H1 (cell line): ENCODE results near the gene LZTFL1. TPM values are rescaled to one million over a fixed set of nuclear protein-coding genes. Genes with fewer than 3 reads are reported as not detected.

Experiments used
- CTCF ChIA-PET: fragments of 300-600 bp; sonication (Branson Sonifier 250); formaldehyde crosslinking; loops from one replicate; lab custom pipeline; 2021; ENCODE audit not compliant: partially characterized antibody; lab: Charles Lee
- POLR2A ChIA-PET: fragments of 300-600 bp; sonication (Branson Sonifier 250); formaldehyde crosslinking; loops from one replicate; lab custom pipeline; 2021; ENCODE audit warnings: inconsistent platforms; ENCODE audit not compliant: partially characterized antibody; lab: Charles Lee
- DNase-seq, 2 experiments: peaks; one replicate each; pipeline versions ENCODE4 v3.0.0 to v3.0.0-alpha.2; 2010 to 2022; ENCODE audit warnings: low spot score in 2 of 2, low read depth in 1 of 2, mixed read lengths in 1 of 2
- FAIRE-seq: peaks from 2 replicates; lab custom pipeline; 2011; peaks lifted over from hg19 to GRCh38; lab: Jason Lieb, UNC
- H2AFZ ChIP-seq: 2 replicates; pipeline ENCODE4 v1.8.1; 2012; ENCODE audit warnings: low read length, inconsistent platforms
- H2AK5ac ChIP-seq: 2 replicates; pipeline ENCODE4 v1.6.1; 2013; ENCODE audit warnings: low read depth, low read length
- H2BK120ac ChIP-seq: replicated peaks from 2 replicates; pipeline ENCODE3; 2013; ENCODE audit warnings: low read depth, low read length, inconsistent platforms
- H2BK12ac ChIP-seq: 2 replicates; pipeline ENCODE4 v1.6.1; 2013; ENCODE audit warnings: low read depth, low read length
- H2BK15ac ChIP-seq: 2 replicates; pipeline ENCODE4 v1.6.1; 2013; ENCODE audit warnings: low read length
- H2BK20ac ChIP-seq: 2 replicates; pipeline ENCODE4 v1.6.1; 2013; ENCODE audit warnings: low read length
- H2BK5ac ChIP-seq: 2 replicates; pipeline ENCODE4 v1.6.1; 2013; ENCODE audit warnings: low read depth, low read length
- H3K14ac ChIP-seq: 2 replicates; pipeline ENCODE4 v1.6.1; 2013; ENCODE audit warnings: inconsistent platforms; ENCODE audit not compliant: insufficient read length
- H3K18ac ChIP-seq: 2 replicates; pipeline ENCODE4 v1.6.1; 2013; ENCODE audit warnings: low read length; ENCODE audit errors: extremely low read depth
- H3K23ac ChIP-seq: 2 replicates; pipeline ENCODE4 v1.6.1; 2013; ENCODE audit warnings: inconsistent platforms; ENCODE audit not compliant: insufficient read length
- H3K23me2 ChIP-seq: 2 replicates; pipeline ENCODE4 v1.6.1; 2013; ENCODE audit warnings: low read depth, low read length
- H3K27ac ChIP-seq: 2 replicates; pipeline ENCODE4 v1.6.1; 2011; ENCODE audit warnings: low read depth, low read length, inconsistent platforms
- H3K27me3 ChIP-seq, 4 experiments: replicated peaks in 1 of 4; 1 replicate in 1 of 4; 2 replicates in 3 of 4; pipeline versions ENCODE4 v1.6.1 to v1.8.1; 2011 to 2013; ENCODE audit warnings: low read length in 3 of 4, mild to moderate bottlenecking in 3 of 4, inconsistent platforms in 2 of 4, mixed read lengths in 2 of 4, moderate library complexity in 1 of 4; ENCODE audit not compliant: control insufficient read depth in 3 of 4, insufficient read depth in 3 of 4; ENCODE audit errors: extremely low read depth in 1 of 4
- H3K36me3 ChIP-seq, 4 experiments: 2 replicates each; pipeline versions ENCODE4 v1.6.1 to v1.8.1; 2011 to 2013; ENCODE audit warnings: mild to moderate bottlenecking in 4 of 4, low read length in 3 of 4, moderate library complexity in 2 of 4, control low read depth in 1 of 4, inconsistent platforms in 1 of 4; ENCODE audit not compliant: insufficient read depth in 4 of 4, control insufficient read depth in 2 of 4
- H3K4ac ChIP-seq: replicated peaks from 2 replicates; pipeline ENCODE3; 2013; ENCODE audit warnings: low read length, low read depth, mixed read lengths, inconsistent platforms; ENCODE audit not compliant: insufficient read length
- H3K4me1 ChIP-seq, 4 experiments: replicated peaks in 1 of 4; 1 replicate in 1 of 4; 2 replicates in 3 of 4; pipeline versions ENCODE4 v1.6.1 to v1.8.1; 2011 to 2013; ENCODE audit warnings: low read length in 3 of 4, inconsistent platforms in 2 of 4, mixed read lengths in 1 of 4; ENCODE audit not compliant: insufficient read depth in 4 of 4, control insufficient read depth in 3 of 4
- H3K4me2 ChIP-seq, 2 experiments: 2 replicates each; pipeline versions ENCODE4 v1.6.1 to v1.8.1; 2011 to 2013; ENCODE audit warnings: low read depth in 2 of 2, low read length in 2 of 2, control low read depth in 1 of 2, inconsistent platforms in 1 of 2, mild to moderate bottlenecking in 1 of 2; ENCODE audit not compliant: insufficient read depth in 1 of 2
- H3K4me3 ChIP-seq, 4 experiments: fragments of 200-600, 300-600 bp in 1 of 4; sonication (generic), shearing (Covaris generic), sonication (Bioruptor Twin) in 1 of 4; 2 replicates each; pipeline versions ENCODE4 v1.5.1 to v1.8.1; 2011 to 2016; ENCODE audit warnings: low read length in 4 of 4, low read depth in 3 of 4, control low read depth in 2 of 4, inconsistent platforms in 2 of 4, mild to moderate bottlenecking in 2 of 4, mixed read lengths in 1 of 4, moderate library complexity in 1 of 4; ENCODE audit not compliant: insufficient read depth in 2 of 4; ENCODE audit errors: extremely low read depth in 1 of 4
- H3K56ac ChIP-seq: replicated peaks from 2 replicates; pipeline ENCODE3; 2013; ENCODE audit warnings: low read depth, mild to moderate bottlenecking, mixed read lengths, low read length, inconsistent platforms; ENCODE audit not compliant: insufficient read length
- H3K79me1 ChIP-seq: 2 replicates; pipeline ENCODE4 v1.6.1; 2013; ENCODE audit warnings: low read depth, low read length, control low read depth
- H3K79me2 ChIP-seq, 2 experiments: 2 replicates each; pipeline versions ENCODE4 v1.6.1 to v1.8.1; 2012 to 2013; ENCODE audit warnings: low read length in 2 of 2, mild to moderate bottlenecking in 2 of 2, inconsistent platforms in 1 of 2; ENCODE audit not compliant: insufficient read depth in 2 of 2, control insufficient read depth in 1 of 2
- H3K9ac ChIP-seq, 4 experiments: replicated peaks in 1 of 4; 1 replicate in 1 of 4; 2 replicates in 3 of 4; pipeline versions ENCODE4 v1.6.1 to v1.8.1; 2011 to 2013; ENCODE audit warnings: low read depth in 3 of 4, low read length in 3 of 4, control low read depth in 2 of 4, mild to moderate bottlenecking in 2 of 4, moderate library complexity in 2 of 4, inconsistent platforms in 1 of 4; ENCODE audit errors: extremely low read depth in 1 of 4
- H3K9me3 ChIP-seq, 2 experiments: 2 replicates each; pipeline versions ENCODE4 v1.6.1 to v1.8.1; 2012 to 2013; ENCODE audit warnings: mild to moderate bottlenecking in 2 of 2, moderate library complexity in 2 of 2, control low read depth in 1 of 2, inconsistent platforms in 1 of 2, low read depth in 1 of 2, low read length in 1 of 2, mixed read lengths in 1 of 2; ENCODE audit not compliant: insufficient read depth in 2 of 2
- H4K20me1 ChIP-seq, 2 experiments: replicated peaks in 1 of 2; 2 replicates each; pipeline versions ENCODE3 to v1.8.1; 2011 to 2013; ENCODE audit warnings: inconsistent platforms in 2 of 2, low read length in 2 of 2, mild to moderate bottlenecking in 1 of 2; ENCODE audit not compliant: insufficient read depth in 2 of 2, control insufficient read depth in 1 of 2
- H4K5ac ChIP-seq: 2 replicates; pipeline ENCODE4 v1.6.1; 2013; ENCODE audit warnings: low read length, low read depth, mixed read lengths, inconsistent platforms; ENCODE audit not compliant: insufficient read length
- H4K8ac ChIP-seq: 2 replicates; pipeline ENCODE4 v1.8.0; 2013; ENCODE audit warnings: mild to moderate bottlenecking, moderate library complexity, low read length, inconsistent platforms; ENCODE audit not compliant: insufficient read depth; ENCODE audit errors: extremely low read depth
- H4K91ac ChIP-seq: replicated peaks from 2 replicates; pipeline ENCODE3; 2013; ENCODE audit warnings: low read length, mixed read lengths, inconsistent platforms; ENCODE audit not compliant: insufficient read length
- CHD2 ChIP-seq: IDR thresholded peaks from 2 replicates; pipeline ENCODE4 v1.6.1; 2012; ENCODE audit warnings: low read length, improper control_type of control experiment
- CTBP2 ChIP-seq: IDR thresholded peaks from 2 replicates; pipeline ENCODE4 v1.7.0; 2011; ENCODE audit warnings: borderline replicate concordance, mild to moderate bottlenecking, moderate library complexity, mixed read lengths, low read length; ENCODE audit not compliant: insufficient read depth, insufficient read length
- KDM4A ChIP-seq: IDR thresholded peaks from one replicate; pipeline ENCODE4 v1.7.1; 2012; ENCODE audit warnings: low read depth, mild to moderate bottlenecking, moderate library complexity, low read length, inconsistent platforms; ENCODE audit not compliant: severe bottlenecking
- NANOG ChIP-seq: IDR thresholded peaks from 2 replicates; pipeline ENCODE4 v1.6.1; 2011; ENCODE audit warnings: low read length, low read depth, mild to moderate bottlenecking, inconsistent platforms; ENCODE audit not compliant: insufficient read depth, poor library complexity, severe bottlenecking
- PHF8 ChIP-seq: fragments of 200-600 bp; sonication (generic); conservative IDR thresholded peaks from 2 replicates; pipeline ENCODE4 v1.7.1; 2012; ENCODE audit warnings: low read depth, mild to moderate bottlenecking, inconsistent platforms, low read length, moderate library complexity
- POLR2AphosphoS5 ChIP-seq: IDR thresholded peaks from 2 replicates; pipeline ENCODE4 v1.6.1; 2011; ENCODE audit warnings: low read depth, low read length
- RAD21 ChIP-seq, 2 experiments: IDR thresholded peaks in 1 of 2; conservative IDR thresholded peaks in 1 of 2; 2 replicates each; pipeline ENCODE4 v1.6.1; 2011; ENCODE audit warnings: low read depth in 2 of 2, low read length in 2 of 2, improper control_type of control experiment in 1 of 2, inconsistent platforms in 1 of 2, mild to moderate bottlenecking in 1 of 2, moderate library complexity in 1 of 2
- SIRT6 ChIP-seq: IDR thresholded peaks from one replicate; pipeline ENCODE4 v1.7.1; 2012; ENCODE audit warnings: low read length, inconsistent platforms
- TAF1 ChIP-seq: IDR thresholded peaks from 2 replicates; pipeline ENCODE4 v1.6.1; 2011; ENCODE audit warnings: mild to moderate bottlenecking, low read depth, low read length
- ZNF274 ChIP-seq: IDR thresholded peaks from 2 replicates; pipeline ENCODE4 v1.7.0; 2012; ENCODE audit warnings: low read length, borderline replicate concordance; ENCODE audit errors: extremely low read depth
- WGBS, 2 experiments: shearing (Covaris generic) in 1 of 2; methylation state at CpG; one replicate each; pipeline versions ENCODE4 v1.1.6 to v1.1.7; 2013 to 2015; ENCODE audit warnings: low lambda C conversion rate in 2 of 2, mixed read lengths in 2 of 2, inconsistent platforms in 1 of 2, low coverage in 1 of 2, missing lambda C conversion rate in 1 of 2; ENCODE audit not compliant: insufficient replicate concordance in 2 of 2, insufficient coverage in 1 of 2, insufficient read length in 1 of 2; ENCODE audit errors: extremely low coverage in 1 of 2, missing lambda C conversion rate in 1 of 2; 5-methylcytosine and 5-hydroxymethylcytosine counted together
- polyA plus RNA-seq, 7 experiments: library from polyadenylated mRNA; depleted of rRNA in 3 of 7; stranded (reverse) in 5 of 7; unstranded in 2 of 7; fragments of >200 nt in 5 of 7; fragments of 200-250 nt in 2 of 7; gene quantifications; 1 replicate in 5 of 7; 2 replicates in 1 of 7; 4 replicates in 1 of 7; pipeline versions ENCODE4 v1.2.1 to v1.2.3, GENCODE V29; 2011 to 2013; ENCODE audit warnings: missing spikeins in 2 of 7, mixed read lengths in 2 of 7
- total RNA-seq: library from RNA; stranded (reverse); fragmentation: NEBNext Ultra II Directional; extraction: Animal tissue kit (Norgen Biotek cat#: 25700); gene quantifications from 2 replicates; pipeline ENCODE4 v1.2.1, GENCODE V29; 2021
- TF ChIP-seq, protein P1 (sequence below): IDR thresholded peaks from 2 replicates; pipeline ENCODE4 v1.6.1; 2011; ENCODE audit warnings: low read length, improper control_type of control experiment

Gene LZTFL1
- total and polyA plus RNA-seq, 2 of the 8 experiments (the other 6 are each of a cell fraction or from before 2014, with no cell fraction given), result 8.7 to 11.5 TPM

DNA sequence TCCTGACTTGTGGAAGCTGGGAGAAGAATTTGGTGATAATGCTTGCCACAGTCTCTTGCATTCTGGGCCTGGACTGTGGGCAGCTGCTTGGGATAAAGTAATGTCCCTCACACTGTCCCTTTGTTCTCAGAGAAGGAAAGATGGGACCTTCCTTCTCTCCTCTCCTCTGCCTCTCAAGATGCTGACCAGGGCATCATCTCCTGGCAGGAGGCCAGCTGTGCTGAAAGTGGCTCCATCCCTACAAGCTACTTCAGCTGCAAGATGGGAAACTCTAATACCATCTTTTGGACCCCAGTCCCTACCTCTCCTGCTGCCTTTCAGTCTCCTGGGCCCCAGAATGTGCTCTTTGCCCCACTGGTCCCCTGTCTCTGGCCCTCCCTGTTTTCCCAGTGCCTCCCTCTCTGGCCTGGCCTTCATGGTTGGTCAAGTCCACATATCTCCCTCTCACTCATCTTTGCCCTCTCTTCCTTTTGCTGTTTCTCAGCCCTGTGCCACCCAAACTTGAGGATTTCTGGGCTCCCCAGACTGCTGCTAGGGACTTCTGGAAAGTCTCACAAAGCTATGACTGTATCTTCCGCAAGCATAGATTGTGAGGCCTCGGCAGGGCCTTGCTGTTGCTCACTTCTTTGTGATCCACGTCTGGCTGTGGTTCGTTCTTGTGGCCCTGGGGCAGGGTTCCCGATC is 38.5 kb downstream of the LZTFL1 start:
- no peaks in the 10 kb centered on the region for H3K9me3 ChIP-seq
- H4K91ac ChIP-seq, result no peak overlapping the region

More for the DNA sequence above, 38.5 kb downstream of the LZTFL1 start:
- no peak for DNase-seq
- H2BK12ac ChIP-seq, result no peak overlapping the region
- no peak overlapping the region for H2BK20ac ChIP-seq
- no peaks in the 10 kb centered on the region for H4K20me1 ChIP-seq
- no peak overlapping the region for H4K5ac ChIP-seq
- H3K4me2 ChIP-seq, result no peak overlapping the region
- H3K14ac ChIP-seq, result no peak overlapping the region
- H3K23ac ChIP-seq, result no peak overlapping the region
- H2AFZ ChIP-seq, result no peak overlapping the region
- no peak overlapping the region for H2BK15ac ChIP-seq
- POLR2A ChIA-PET, result no interaction called here
- no peak for FAIRE-seq
- H3K27ac ChIP-seq, result no peak overlapping the region
- H2BK5ac ChIP-seq, result no peak overlapping the region; the same call in 1 of the 2 replicates
- H4K8ac ChIP-seq, result no peak overlapping the region
- no peak overlapping the region for H2AK5ac ChIP-seq
- H3K36me3 ChIP-seq, result no peaks in the 10 kb centered on the region
- H3K27me3 ChIP-seq, result 0 out of 7 replicates have a peak, but pooled peaks cover 0 to under 1% (median 0%) of the 10 kb centered on the region in 4 experiments
- no peak overlapping the region for H3K18ac ChIP-seq
- TF ChIP-seq TAF1, result no peak
- no peak for TF ChIP-seq CHD2
- TF ChIP-seq SIRT6, result no peak
- no peak for TF ChIP-seq NANOG
- TF ChIP-seq POLR2AphosphoS5, result no peak
- no peak for TF ChIP-seq ZNF274
- TF ChIP-seq, protein P1, sequence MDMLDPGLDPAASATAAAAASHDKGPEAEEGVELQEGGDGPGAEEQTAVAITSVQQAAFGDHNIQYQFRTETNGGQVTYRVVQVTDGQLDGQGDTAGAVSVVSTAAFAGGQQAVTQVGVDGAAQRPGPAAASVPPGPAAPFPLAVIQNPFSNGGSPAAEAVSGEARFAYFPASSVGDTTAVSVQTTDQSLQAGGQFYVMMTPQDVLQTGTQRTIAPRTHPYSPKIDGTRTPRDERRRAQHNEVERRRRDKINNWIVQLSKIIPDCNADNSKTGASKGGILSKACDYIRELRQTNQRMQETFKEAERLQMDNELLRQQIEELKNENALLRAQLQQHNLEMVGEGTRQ, result no peak
- TF ChIP-seq KDM4A, result no peak
- TF ChIP-seq CTBP2, result no peak
- TF ChIP-seq PHF8, result no peak
- TF ChIP-seq RAD21 (IDR thresholded peaks at IDR 0.05 in 1 of 2, conservative IDR thresholded peaks at IDR 0.05 in 1 of 2; ENCODE audit: low read depth in 2 of 2, low read length in 2 of 2), result no peak
- no peak overlapping the region for H3K56ac ChIP-seq
- no peak overlapping the region for H3K4ac ChIP-seq
- H3K23me2 ChIP-seq, result no peaks in the 10 kb centered on the region
- CTCF ChIA-PET, result no interaction called here
- 86% methylated on average over 5 of the region's 5 CpGs; no CpG with 5 or more reads in 1 of the 2 experiments for WGBS, 2 experiments
- H3K4me3 ChIP-seq, result no peak overlapping the region
- H2BK120ac ChIP-seq, result no peak overlapping the region
- H3K4me1 ChIP-seq, result no peaks in the 10 kb centered on the region; a peak in 1 of 7 replicates
- no peaks in the 10 kb centered on the region for H3K79me1 ChIP-seq
- no peaks in the 10 kb centered on the region for H3K79me2 ChIP-seq
- H3K9ac ChIP-seq, result no peak overlapping the region
